Thoracic aorta (tissue), 2 donors: ENCODE measurements around the gene ACSL6. TPM values are rescaled to one million over a fixed set of nuclear protein-coding genes. Genes with fewer than 3 reads are reported as not detected.

Source experiments
- ATAC-seq: fragments of 150-250 bp; one replicate; pipeline ENCODE4 v1.8.0; 2017; ENCODE audit warnings: low read depth; ENCODE audit not compliant: insufficient number of reproducible peaks, low FRiP score
- DNase-seq: peaks from one replicate; pipeline ENCODE4 v3.0.0-alpha.2; 2020; ENCODE audit warnings: low spot score
- H3K27ac ChIP-seq, 2 donors: fragments of 200-600 bp; sonication (generic); 1 replicate in 1 of 2; 2 replicates in 1 of 2; pipeline ENCODE4 v1.5.1; 2016; ENCODE audit warnings: mild to moderate bottlenecking in 2 of 2, moderate library complexity in 2 of 2
- H3K27me3 ChIP-seq: fragments of 200-600 bp; sonication (generic); replicated peaks from 2 replicates; pipeline ENCODE4 v1.6.0; 2016; ENCODE audit warnings: mild to moderate bottlenecking; ENCODE audit not compliant: insufficient read depth
- H3K36me3 ChIP-seq: fragments of 200-600 bp; sonication (generic); one replicate; pipeline ENCODE4 v1.5.1; 2016
- H3K4me1 ChIP-seq, 2 donors: fragments of 200-600 bp; sonication (generic); 1 replicate in 1 of 2; 2 replicates in 1 of 2; pipeline versions ENCODE4 v1.5.1 to v1.6.0; 2016; ENCODE audit warnings: low read depth in 2 of 2, mild to moderate bottlenecking in 1 of 2; ENCODE audit not compliant: control insufficient read depth in 1 of 2
- H3K4me3 ChIP-seq: fragments of 200-600 bp; sonication (generic); 2 replicates; pipeline ENCODE4 v1.5.1; 2016; ENCODE audit warnings: mild to moderate bottlenecking
- H3K9me3 ChIP-seq: fragments of 200-600 bp; sonication (generic); 2 replicates; pipeline ENCODE4 v1.5.1; 2016
- CTCF ChIP-seq: fragments of 200-600 bp; sonication (generic); IDR thresholded peaks from one replicate; pipeline ENCODE4 v1.5.1; 2019; ENCODE audit warnings: antibody characterized with exemption
- total RNA-seq, 2 donors: library from RNA; depleted of rRNA; stranded (reverse); fragments of >200 nt; gene quantifications; one replicate each; pipeline versions ENCODE4 v1.1.0 to v1.2.3, GENCODE V29; 2016

Gene ACSL6
- total RNA-seq, 2 donors from 2014 or later, result 1.6 TPM

GRCh38 chr5:132019337-132019736 lies 7.9 kb upstream of the ACSL6 start:
- ATAC-seq (no peak), DNase-seq (no peak)
- no peaks in the 10 kb centered on the region for H3K27me3 ChIP-seq
- H3K9me3 ChIP-seq, result no peaks in the 10 kb centered on the region
- H3K36me3 ChIP-seq, result no peaks in the 10 kb centered on the region
- TF ChIP-seq CTCF, result no peak
- no peaks in the 10 kb centered on the region for H3K4me1 ChIP-seq
- no peak overlapping the region for H3K4me3 ChIP-seq
- no peak overlapping the region for H3K27ac ChIP-seq

GRCh38 chr5:132017738-132018625 lies 6.5 kb upstream of the ACSL6 start:
- Histone ChIP-seq H3K9me3 (no peaks in the 10 kb centered on the region), H3K36me3 (no peaks in the 10 kb centered on the region), H3K27ac (no peak overlapping the region), H3K4me1 (no peaks in the 10 kb centered on the region), H3K27me3 (no peaks in the 10 kb centered on the region), H3K4me3 (no peak overlapping the region)
- TF ChIP-seq CTCF, result no peak
- DNase-seq, result no peak
- ATAC-seq, result no peak

- no peak overlapping the region for H3K27ac ChIP-seq
- H3K4me3 ChIP-seq, result no peak overlapping the region
- H3K27me3 ChIP-seq, result no peaks in the 10 kb centered on the region
- no peaks in the 10 kb centered on the region for H3K36me3 ChIP-seq
- no peak for TF ChIP-seq CTCF
- no peaks in the 10 kb centered on the region for H3K4me1 ChIP-seq
- no peaks in the 10 kb centered on the region for H3K9me3 ChIP-seq
- ATAC-seq (no peak), DNase-seq (no peak)
Observed at GRCh38 chr5:132017316-132017715, 5.9 kb upstream of the ACSL6 start.

GRCh38 chr5:132016721-132017250 lies 5.3 kb upstream of the ACSL6 start:
- Histone ChIP-seq H3K36me3 (no peaks in the 10 kb centered on the region), H3K27me3 (no peaks in the 10 kb centered on the region), H3K27ac (no peak overlapping the region), H3K4me3 (no peak overlapping the region), H3K4me1 (peaks cover 0 to 4% of the 10 kb centered on the region in 2 donors), H3K9me3 (no peaks in the 10 kb centered on the region)
- no peak for TF ChIP-seq CTCF
- ATAC-seq (no peak), DNase-seq (no peak)

GRCh38 chr5:132013711-132014110 lies 2.3 kb upstream of the ACSL6 start:
- Histone ChIP-seq H3K4me3 (no peak overlapping the region), H3K27me3 (no peaks in the 10 kb centered on the region), H3K27ac (no peak overlapping the region), H3K4me1 (peaks cover 0 to 12% of the 10 kb centered on the region in 2 donors), H3K36me3 (no peaks in the 10 kb centered on the region), H3K9me3 (no peaks in the 10 kb centered on the region)
- no peak for TF ChIP-seq CTCF
- ATAC-seq (no peak), DNase-seq (no peak)
